ENCODE measurements around the gene APP.

Gene APP

GRCh38 chr21:25878344-25878743 is 292.2 kb downstream of the APP start:
- no peak for DNase-seq (ENCODE audit: low read depth, low spot score)

GRCh38 chr21:25872271-25872670 is 298.3 kb downstream of the APP start:
- DNase-seq (ENCODE audit: low read depth, low spot score): no peak

DNA sequence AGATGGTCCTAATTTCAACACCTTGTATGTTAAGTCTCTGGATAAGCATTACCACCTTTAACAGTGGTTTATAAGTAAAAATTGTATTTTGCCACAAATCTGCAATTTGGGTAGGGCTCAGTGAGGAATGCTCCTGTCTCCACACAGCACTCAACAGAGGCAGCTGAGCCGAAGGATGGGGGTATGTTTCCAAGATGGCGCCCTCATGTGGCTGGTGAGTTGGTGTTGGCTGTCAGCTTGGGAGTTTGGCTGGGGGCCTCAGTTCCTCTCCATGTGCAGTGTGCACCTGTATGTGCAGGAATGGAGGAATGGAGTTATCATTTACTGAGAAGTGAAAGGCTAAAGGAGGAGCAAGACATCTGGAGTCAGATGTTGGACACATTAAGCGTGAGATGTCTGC is 299.0 kb downstream of the APP start:
- no peak for DNase-seq (ENCODE audit: low read depth, low spot score)

DNA sequence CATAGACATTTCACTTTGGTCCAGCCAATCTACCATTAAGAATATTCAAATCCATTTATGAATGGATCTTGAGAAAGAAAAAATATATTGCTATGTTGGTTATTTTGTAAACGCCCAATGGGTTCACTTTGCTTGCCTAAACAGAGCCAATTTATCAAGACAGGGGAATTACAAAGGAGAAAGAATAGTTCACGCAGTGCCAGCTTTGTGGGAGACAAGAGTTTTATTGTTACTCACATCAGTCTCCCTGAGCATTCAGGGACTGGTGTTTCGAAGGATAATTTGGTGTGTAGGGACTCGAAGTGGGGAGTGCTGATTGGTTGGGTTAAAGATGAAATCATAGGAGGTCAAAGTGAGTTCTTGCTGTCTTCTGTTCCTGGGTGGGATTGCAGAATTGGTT is 300.5 kb downstream of the APP start:
- no peak for DNase-seq (ENCODE audit: low read depth, low spot score)

DNA sequence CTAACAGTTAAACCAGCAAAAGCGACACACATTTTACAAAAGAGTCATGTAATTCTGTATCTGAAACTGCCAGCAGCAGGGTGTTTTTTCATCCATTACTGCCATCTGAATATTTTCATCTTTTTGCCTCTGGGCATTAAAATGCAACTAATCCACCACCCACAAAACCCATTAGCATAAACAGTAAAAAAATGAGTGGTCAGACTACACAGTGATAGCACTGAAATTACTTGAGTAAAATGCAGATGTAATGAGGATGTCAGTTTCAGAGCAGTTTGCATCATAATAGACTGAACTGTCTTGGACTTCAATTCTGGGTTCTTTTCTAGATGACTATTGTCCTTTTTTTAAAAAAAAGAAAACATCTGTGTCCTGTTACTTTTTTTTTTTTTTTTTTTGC is 303.5 kb downstream of the APP start:
- no peak for DNase-seq (ENCODE audit: low read depth, low spot score)

- no peak for DNase-seq (ENCODE audit: low read depth, low spot score)
Measured at GRCh38 chr21:25863747-25864146, 306.8 kb downstream of the APP start.

DNA sequence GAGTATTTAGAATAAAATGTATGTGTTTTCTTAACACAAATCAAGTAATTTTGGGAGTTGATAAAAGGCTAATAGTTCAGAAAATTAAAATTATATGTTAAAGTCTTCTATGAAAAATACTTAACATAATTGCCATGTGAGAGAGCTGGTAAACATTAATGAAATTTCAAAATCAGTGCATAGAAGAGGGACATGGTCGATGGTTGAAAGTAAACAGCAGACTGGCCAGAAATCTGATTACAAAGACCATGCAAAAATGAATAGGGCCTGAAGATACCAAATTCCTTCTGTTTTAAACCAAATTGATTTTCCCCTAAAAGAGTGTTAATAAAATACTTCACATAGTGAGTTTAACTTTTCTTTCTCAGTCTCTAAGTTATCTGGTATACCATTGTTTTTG is 307.5 kb downstream of the APP start:
- no peak for DNase-seq (ENCODE audit: low read depth, low spot score)

GRCh38 chr21:25862596-25862995 is 308.0 kb downstream of the APP start:
- DNase-seq (ENCODE audit: low read depth, low spot score): no peak

DNA sequence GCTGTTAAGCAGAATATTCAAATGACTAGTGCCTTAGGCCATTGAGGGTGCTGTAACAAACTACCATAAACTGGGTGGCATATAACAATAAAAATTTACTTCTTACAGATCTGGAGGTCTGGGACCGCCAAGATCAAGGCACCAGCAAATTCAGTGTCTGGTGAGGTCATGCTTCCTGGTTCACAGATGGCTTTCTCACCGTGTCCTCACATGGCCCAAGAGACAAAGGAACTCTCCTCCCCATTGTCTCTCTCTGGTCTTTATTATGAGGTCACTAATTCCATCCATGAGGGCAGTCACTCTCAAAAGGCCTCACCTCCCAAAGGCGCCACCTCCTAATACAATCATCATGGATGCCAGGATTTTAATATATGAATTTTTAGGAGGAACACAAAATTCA is 308.5 kb downstream of the APP start:
- DNase-seq (ENCODE audit: low read depth, low spot score): no peak

DNA sequence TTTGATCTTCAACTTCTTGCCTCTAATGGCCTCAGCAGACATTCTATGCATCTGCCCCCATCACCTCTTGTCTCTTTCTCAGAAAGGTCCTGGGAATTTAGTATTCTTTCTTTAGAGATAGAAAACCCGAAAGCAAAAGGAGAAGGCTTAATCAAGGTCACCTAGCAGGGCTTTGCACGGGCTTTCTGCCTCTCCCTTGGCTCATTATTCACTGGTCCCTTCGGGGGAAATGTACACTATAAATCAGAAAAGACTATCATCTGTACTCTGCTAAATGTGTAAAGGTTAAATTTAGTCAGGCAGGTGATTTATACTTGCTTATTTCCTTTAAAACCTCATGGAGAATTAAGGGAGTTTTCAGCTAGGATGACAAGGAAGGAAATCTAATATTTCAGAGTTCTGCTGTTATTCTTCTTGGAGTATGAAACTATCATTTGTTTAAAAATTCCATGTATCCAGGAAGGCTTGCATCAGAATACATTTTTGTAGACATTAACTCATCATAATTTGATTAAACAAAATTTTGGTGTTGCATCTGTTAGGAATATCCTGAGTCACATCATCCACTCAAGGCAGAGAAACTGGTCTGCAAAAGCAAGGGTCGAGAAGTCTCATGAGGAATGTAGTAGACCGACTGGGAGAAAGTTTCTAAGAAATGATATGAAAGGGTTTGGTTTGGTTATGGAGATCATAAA is 311.2 kb downstream of the APP start:
- DNase-seq (ENCODE audit: low read depth, low spot score): no peak

- no peak for DNase-seq (ENCODE audit: low read depth, low spot score)
Measured at GRCh38 chr21:25858325-25858724, 312.2 kb downstream of the APP start.

GRCh38 chr21:25857308-25858074 is 313.1 kb downstream of the APP start:
- DNase-seq (ENCODE audit: low read depth, low spot score): no peak

GRCh38 chr21:25855576-25855975 is 315.0 kb downstream of the APP start:
- no peak for DNase-seq (ENCODE audit: low read depth, low spot score)

GRCh38 chr21:25850126-25850842 is 320.3 kb downstream of the APP start:
- no peak for DNase-seq (ENCODE audit: low read depth, low spot score)

- no peak for DNase-seq (ENCODE audit: low read depth, low spot score)
Measured at GRCh38 chr21:25848309-25848708, 322.3 kb downstream of the APP start.

DNA sequence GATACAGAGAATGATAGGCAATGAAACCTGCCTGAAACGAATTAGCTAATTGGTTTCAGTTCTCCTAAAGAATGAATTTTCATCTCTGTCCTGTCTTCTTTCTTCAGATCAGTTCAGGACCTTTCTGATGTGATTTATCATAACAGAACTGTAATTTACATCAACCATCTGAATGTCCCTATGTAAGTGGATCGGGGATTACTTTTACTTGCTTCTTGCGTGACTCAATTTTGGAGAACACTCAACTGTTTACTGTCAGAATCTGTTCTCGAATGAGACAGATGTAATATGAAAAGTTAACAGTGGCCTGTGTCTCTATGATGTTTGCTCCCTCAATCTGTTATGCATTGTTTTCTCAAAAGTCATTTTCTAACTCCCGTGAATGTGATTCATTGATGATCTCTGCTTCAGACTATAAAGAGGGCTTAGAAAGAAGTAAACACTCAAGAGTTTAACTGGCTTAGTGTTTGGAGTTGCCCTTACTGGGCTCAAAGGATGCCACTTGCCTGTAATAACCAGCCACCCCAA is 324.8 kb downstream of the APP start:
- no peak for DNase-seq (ENCODE audit: low read depth, low spot score)

DNA sequence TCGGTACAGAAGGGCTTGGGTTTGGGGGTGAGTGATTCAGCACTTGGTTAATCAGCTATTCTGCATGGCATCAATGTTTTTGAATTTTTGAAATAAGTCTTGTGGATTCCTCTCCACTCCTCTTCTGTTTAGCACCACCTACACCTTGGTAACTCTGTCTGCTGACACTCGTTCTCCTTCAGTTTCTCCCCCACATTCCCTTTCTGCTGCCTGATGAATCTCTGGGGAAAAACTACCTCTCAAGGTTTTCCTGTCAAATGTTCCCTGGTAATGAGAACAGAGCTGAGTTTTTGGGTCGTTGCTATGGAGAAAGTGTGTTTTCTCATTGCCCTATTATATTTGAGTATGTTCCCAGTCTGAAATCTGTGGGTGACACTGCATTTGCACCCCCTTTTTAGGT is 327.6 kb downstream of the APP start:
- no peak for DNase-seq (ENCODE audit: low read depth, low spot score)

- DNase-seq (ENCODE audit: low read depth, low spot score): no peak
Measured at GRCh38 chr21:25838809-25839208, 331.8 kb downstream of the APP start.

- no peak for DNase-seq (ENCODE audit: low read depth, low spot score)
Measured at GRCh38 chr21:25837533-25838265, 332.9 kb downstream of the APP start.

DNA sequence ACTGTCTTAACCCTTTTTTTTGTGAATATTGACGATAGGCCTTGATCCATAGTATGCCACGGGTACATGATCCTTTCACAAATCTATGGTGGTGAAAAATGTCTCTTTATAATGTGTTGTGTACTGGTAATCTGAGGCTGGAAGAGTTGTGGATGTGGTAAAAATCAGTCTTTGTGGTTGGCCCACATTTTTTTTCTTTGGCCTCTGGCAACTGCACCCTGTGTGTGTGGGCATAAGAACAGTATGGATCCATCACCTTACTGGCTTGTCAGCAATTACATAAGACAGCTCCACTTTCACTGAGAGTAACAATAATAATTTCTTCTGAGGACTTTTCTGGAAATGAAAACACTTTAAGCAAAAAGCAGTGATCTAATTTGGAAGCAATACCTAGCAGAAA is 334.2 kb downstream of the APP start:
- no peak for DNase-seq (ENCODE audit: low read depth, low spot score)

GRCh38 chr21:25834381-25834780 is 336.2 kb downstream of the APP start:
- no peak for DNase-seq (ENCODE audit: low read depth, low spot score)

All from activated naive CD8-positive, alpha-beta T cell treated with anti-CD3 and anti-CD28 coated beads, Interleukin-2, amount 50 U/mL, for 16 hours (primary cell).